GM23338 (cell line): ENCODE data around the gene PIF1. TPM values are rescaled to one million over a fixed set of nuclear protein-coding genes. Genes with fewer than 3 reads are reported as not detected.
"Not testable (repeated sequence)": the region's sequence is repeated elsewhere in the genome, so short reads cannot be mapped to it uniquely, and the experiment has no call there.

Source experiments
- ATAC-seq: fragments of 200-7000 bp; cut with Tn5 transposase; 3 replicates; pipeline ENCODE4 v1.9.1; 2020
- DNase-seq: peaks from one replicate; pipeline ENCODE4 v3.0.0-alpha.2; 2015; ENCODE audit warnings: low spot score
- H2AFZ ChIP-seq: fragments of 200-600 bp; sonication (generic); 2 replicates; pipeline ENCODE4 v1.8.0; 2016; ENCODE audit warnings: antibody characterized with exemption, mild to moderate bottlenecking, moderate library complexity
- H3F3A ChIP-seq: fragments of 200-600 bp; sonication (generic); replicated peaks from 2 replicates; pipeline ENCODE4 v1.8.0; 2017; ENCODE audit warnings: antibody characterized with exemption, mixed run types, low read depth
- H3K27ac ChIP-seq: fragments of 200-600 bp; sonication (generic); 2 replicates; pipeline ENCODE4 v1.6.1; 2016; ENCODE audit warnings: low read depth
- H3K27me3 ChIP-seq: fragments of 200-600 bp; sonication (generic); 2 replicates; pipeline ENCODE4 v1.8.0; 2016; ENCODE audit warnings: mild to moderate bottlenecking, mixed run types, moderate library complexity; ENCODE audit not compliant: insufficient read depth
- H3K36me3 ChIP-seq: fragments of 200-600 bp; sonication (generic); 2 replicates; pipeline ENCODE4 v1.8.0; 2016; ENCODE audit warnings: mild to moderate bottlenecking; ENCODE audit not compliant: insufficient read depth
- H3K4me1 ChIP-seq: fragments of 200-600 bp; sonication (generic); 2 replicates; pipeline ENCODE4 v1.8.0; 2016; ENCODE audit warnings: mild to moderate bottlenecking, moderate library complexity; ENCODE audit not compliant: insufficient read depth
- H3K4me2 ChIP-seq: fragments of 200-600 bp; sonication (generic); 2 replicates; pipeline ENCODE4 v1.7.1; 2017; ENCODE audit warnings: mixed run types
- H3K4me3 ChIP-seq: fragments of 200-600 bp; sonication (generic); 2 replicates; pipeline ENCODE4 v1.6.1; 2016; ENCODE audit warnings: mixed run types
- H3K79me2 ChIP-seq: fragments of 200-600 bp; sonication (generic); replicated peaks from 2 replicates; pipeline ENCODE4 v1.8.0; 2017; ENCODE audit warnings: mild to moderate bottlenecking; ENCODE audit not compliant: insufficient read depth
- H3K9me2 ChIP-seq: fragments of 200-600 bp; sonication (generic); 2 replicates; pipeline ENCODE4 v1.8.0; 2017; ENCODE audit not compliant: insufficient read depth
- H4K20me1 ChIP-seq: fragments of 200-600 bp; sonication (generic); replicated peaks from 2 replicates; pipeline ENCODE4 v1.8.0; 2017; ENCODE audit warnings: mild to moderate bottlenecking; ENCODE audit not compliant: insufficient read depth
- H3K27ac Mint-ChIP-seq: 2 replicates; pipeline ENCODE4 v1.8.0; 2020; ENCODE audit warnings: inconsistent platforms, mild to moderate bottlenecking, moderate library complexity, mixed read lengths
- H3K27me3 Mint-ChIP-seq: 3 replicates; pipeline ENCODE4 v1.8.0; 2022; ENCODE audit warnings: low read depth, mild to moderate bottlenecking, moderate library complexity, mixed read lengths, inconsistent platforms; ENCODE audit not compliant: insufficient read depth, poor library complexity
- H3K36me3 Mint-ChIP-seq: 3 replicates; pipeline ENCODE4 v1.8.0; 2021; ENCODE audit warnings: low read depth, mild to moderate bottlenecking, inconsistent platforms, moderate library complexity, mixed read lengths
- H3K4me1 Mint-ChIP-seq: 3 replicates; pipeline ENCODE4 v1.8.0; 2020; ENCODE audit warnings: mild to moderate bottlenecking, inconsistent platforms, mixed read lengths
- H3K4me3 Mint-ChIP-seq: 3 replicates; pipeline ENCODE4 v1.8.0; 2021; ENCODE audit warnings: moderate library complexity, mild to moderate bottlenecking, inconsistent platforms, mixed read lengths
- H3K9me3 Mint-ChIP-seq: 3 replicates; pipeline ENCODE4 v1.8.0; 2020; ENCODE audit warnings: moderate library complexity, mild to moderate bottlenecking, inconsistent platforms, mixed read lengths
- EZH2 ChIP-seq: fragments of 200-600 bp; sonication (generic); IDR thresholded peaks from one replicate; pipeline ENCODE4 v1.8.0; 2017; ENCODE audit warnings: antibody characterized with exemption, mild to moderate bottlenecking, low read depth; ENCODE audit not compliant: unreplicated experiment
- JUNB ChIP-seq: IDR thresholded peaks from one replicate; pipeline ENCODE4 v1.6.1; 2016; ENCODE audit warnings: antibody characterized with exemption; ENCODE audit not compliant: unreplicated experiment
- POLR2AphosphoS5 ChIP-seq: IDR thresholded peaks from 2 replicates; pipeline ENCODE4 v1.6.1; 2016; ENCODE audit warnings: antibody characterized with exemption, low read depth
- polyA plus RNA-seq: library from polyadenylated mRNA; unstranded; fragments of >200 nt; fragmentation: Nextera tagmentation; extraction: Ambion mirVana; gene quantifications from 2 replicates; pipeline ENCODE4 v1.2.1, GENCODE V29; 2016
- total RNA-seq: library from RNA; depleted of rRNA; stranded (reverse); fragments of >200 nt; shearing (Covaris generic); gene quantifications from 2 replicates; pipeline ENCODE4 v1.2.3, GENCODE V29; 2014
- TF ChIP-seq, protein P1 (sequence below): IDR thresholded peaks from one replicate; pipeline ENCODE4 v1.6.1; 2018; ENCODE audit warnings: antibody characterized with exemption; ENCODE audit not compliant: unreplicated experiment

PIF1 gene
- total and polyA plus RNA-seq, 2 experiments from 2014 or later = 116 to 200 TPM

- TF ChIP-seq, protein P1, sequence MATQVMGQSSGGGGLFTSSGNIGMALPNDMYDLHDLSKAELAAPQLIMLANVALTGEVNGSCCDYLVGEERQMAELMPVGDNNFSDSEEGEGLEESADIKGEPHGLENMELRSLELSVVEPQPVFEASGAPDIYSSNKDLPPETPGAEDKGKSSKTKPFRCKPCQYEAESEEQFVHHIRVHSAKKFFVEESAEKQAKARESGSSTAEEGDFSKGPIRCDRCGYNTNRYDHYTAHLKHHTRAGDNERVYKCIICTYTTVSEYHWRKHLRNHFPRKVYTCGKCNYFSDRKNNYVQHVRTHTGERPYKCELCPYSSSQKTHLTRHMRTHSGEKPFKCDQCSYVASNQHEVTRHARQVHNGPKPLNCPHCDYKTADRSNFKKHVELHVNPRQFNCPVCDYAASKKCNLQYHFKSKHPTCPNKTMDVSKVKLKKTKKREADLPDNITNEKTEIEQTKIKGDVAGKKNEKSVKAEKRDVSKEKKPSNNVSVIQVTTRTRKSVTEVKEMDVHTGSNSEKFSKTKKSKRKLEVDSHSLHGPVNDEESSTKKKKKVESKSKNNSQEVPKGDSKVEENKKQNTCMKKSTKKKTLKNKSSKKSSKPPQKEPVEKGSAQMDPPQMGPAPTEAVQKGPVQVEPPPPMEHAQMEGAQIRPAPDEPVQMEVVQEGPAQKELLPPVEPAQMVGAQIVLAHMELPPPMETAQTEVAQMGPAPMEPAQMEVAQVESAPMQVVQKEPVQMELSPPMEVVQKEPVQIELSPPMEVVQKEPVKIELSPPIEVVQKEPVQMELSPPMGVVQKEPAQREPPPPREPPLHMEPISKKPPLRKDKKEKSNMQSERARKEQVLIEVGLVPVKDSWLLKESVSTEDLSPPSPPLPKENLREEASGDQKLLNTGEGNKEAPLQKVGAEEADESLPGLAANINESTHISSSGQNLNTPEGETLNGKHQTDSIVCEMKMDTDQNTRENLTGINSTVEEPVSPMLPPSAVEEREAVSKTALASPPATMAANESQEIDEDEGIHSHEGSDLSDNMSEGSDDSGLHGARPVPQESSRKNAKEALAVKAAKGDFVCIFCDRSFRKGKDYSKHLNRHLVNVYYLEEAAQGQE = no peak
- TF ChIP-seq JUNB = no peak
Observed at GRCh38 chr15:64816452-64816851, 9.0 kb downstream of the PIF1 start (continued).

- H3K9me2 ChIP-seq, ATAC-seq, H3K27me3 ChIP-seq, H3K4me2 ChIP-seq, H3K4me3 Mint-ChIP-seq, DNase-seq, H2AFZ ChIP-seq, H3K27ac Mint-ChIP-seq, H4K20me1 ChIP-seq, H3K9me3 Mint-ChIP-seq, H3K79me2 ChIP-seq, H3K4me3 ChIP-seq: not testable (repeated sequence)
- Mint-ChIP-seq H3K27me3 (peaks cover 27% of the 10 kb centered on the region), H3K4me1 (peaks cover 48% of the 10 kb centered on the region), H3K36me3 (peaks cover 57% of the 10 kb centered on the region)
- Histone ChIP-seq H3K4me1 (peaks cover 28% of the 10 kb centered on the region), H3K27ac (peak overlapping the region; percentile 91), H3F3A (peaks cover 43% of the 10 kb centered on the region), H3K36me3 (peaks cover 35% of the 10 kb centered on the region)
- TF ChIP-seq POLR2AphosphoS5 = peak; percentile 49; the same call in 1 of the 2 replicates
Observed at GRCh38 chr15:64814965-64815364, 10.5 kb downstream of the PIF1 start.

DNA sequence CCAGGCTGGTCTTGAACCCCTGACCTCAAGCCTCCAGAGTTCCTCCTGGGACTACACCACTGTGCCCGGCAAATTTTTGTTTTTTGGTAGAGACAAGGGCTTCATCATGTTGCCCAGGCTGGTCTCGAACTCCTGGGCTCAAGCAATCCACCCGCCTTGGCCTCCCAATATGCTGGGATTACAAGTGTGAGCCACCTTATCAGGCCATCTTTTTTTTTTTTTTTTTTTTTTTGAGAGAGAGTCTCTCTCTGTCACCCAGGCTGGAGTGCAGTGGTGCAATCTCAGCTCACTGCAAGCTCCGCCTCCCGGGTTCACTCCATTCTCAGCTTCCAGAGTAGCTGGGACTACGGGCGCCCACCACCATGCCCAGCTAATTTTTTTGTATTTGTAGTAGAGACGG is 11.2 kb downstream of the PIF1 start:
- not testable (repeated sequence) for H3K27me3 ChIP-seq

DNA sequence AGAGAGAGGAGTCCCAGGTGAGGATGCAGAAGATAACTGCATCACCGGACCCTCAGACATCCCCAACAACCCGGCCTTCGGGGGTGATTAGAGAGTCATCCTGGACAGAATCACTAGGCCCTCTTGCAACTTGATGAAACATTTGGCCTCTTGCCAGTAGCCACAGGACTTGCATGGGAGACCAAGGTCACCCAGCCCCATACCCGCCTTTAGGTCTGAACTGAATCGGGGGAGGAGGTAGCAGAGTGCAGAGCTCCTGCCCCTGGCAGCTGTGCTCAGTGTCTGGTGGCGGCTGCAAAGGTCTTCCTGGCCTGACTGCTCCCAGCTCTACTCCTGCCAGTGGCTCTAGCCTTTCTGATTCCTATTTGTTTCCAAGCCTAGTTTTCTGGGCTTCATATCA is 12.4 kb downstream of the PIF1 start:
- H3K4me2 ChIP-seq = peak overlapping the region; percentile 38; the same call in 1 of the 2 replicates
- no peak overlapping the region for H2AFZ ChIP-seq
- peaks cover 34% of the 10 kb centered on the region for H3K4me1 ChIP-seq
- H3K36me3 ChIP-seq = peaks cover 18% of the 10 kb centered on the region
- Mint-ChIP-seq H3K27me3 (peaks cover 35% of the 10 kb centered on the region), H3K36me3 (peaks cover 40% of the 10 kb centered on the region), H3K9me3 (no peaks in the 10 kb centered on the region), H3K4me3 (no peak overlapping the region; the same call in 2 of the 3 replicates), H3K27ac (peak overlapping the region; percentile 49), H3K4me1 (peaks cover 64% of the 10 kb centered on the region)
- ATAC-seq (no peak), DNase-seq (no peak)
- H3K27me3 ChIP-seq = no peaks in the 10 kb centered on the region
- 0 out of 2 replicates have a peak, but pooled peaks cover under 1% of the 10 kb centered on the region for H4K20me1 ChIP-seq
- no peak for TF ChIP-seq EZH2
- TF ChIP-seq, protein P1 = no peak
- H3K9me2 ChIP-seq = no peaks in the 10 kb centered on the region
- peaks cover 38% of the 10 kb centered on the region for H3F3A ChIP-seq
- peak overlapping the region; percentile 100; the same call in 1 of the 2 replicates for H3K27ac ChIP-seq
- H3K4me3 ChIP-seq = no peak overlapping the region
- 0 out of 2 replicates have a peak, but pooled peaks cover 5% of the 10 kb centered on the region for H3K79me2 ChIP-seq

More for the DNA sequence above, 11.2 kb downstream of the PIF1 start:
- H2AFZ ChIP-seq, H4K20me1 ChIP-seq, H3K9me2 ChIP-seq, H3K4me2 ChIP-seq, H3K27ac Mint-ChIP-seq, H3K79me2 ChIP-seq, H3K4me3 ChIP-seq, H3K9me3 Mint-ChIP-seq, H3K4me3 Mint-ChIP-seq, DNase-seq, ATAC-seq: not testable (repeated sequence)
- Mint-ChIP-seq H3K4me1 (peaks cover 53% of the 10 kb centered on the region), H3K36me3 (peaks cover 50% of the 10 kb centered on the region), H3K27me3 (peaks cover 26% of the 10 kb centered on the region)
- peak overlapping the region; percentile 100; the same call in 1 of the 2 replicates for H3K27ac ChIP-seq
- peaks cover 43% of the 10 kb centered on the region for H3F3A ChIP-seq
- H3K4me1 ChIP-seq = peaks cover 31% of the 10 kb centered on the region
- H3K36me3 ChIP-seq = peaks cover 30% of the 10 kb centered on the region
